H9 (cell line): ENCODE results near the gene TADA2A. TPM values are rescaled to one million over a fixed set of nuclear protein-coding genes. Genes with fewer than 3 reads are reported as not detected.

Source experiments
- DNase-seq: peaks from one replicate; pipeline ENCODE4 v3.0.0-alpha.2; 2017
- H2AFZ ChIP-seq: one replicate; pipeline ENCODE4 v1.6.1; 2013; ENCODE audit warnings: mild to moderate bottlenecking, low read length, control low read depth, moderate library complexity
- H2AK5ac ChIP-seq: 2 replicates; pipeline ENCODE4 v1.6.1; 2013; ENCODE audit warnings: low read length, control low read depth, mixed read lengths; ENCODE audit not compliant: insufficient read length
- H2BK120ac ChIP-seq: one replicate; pipeline ENCODE4 v1.6.1; 2013; ENCODE audit warnings: low read depth, mild to moderate bottlenecking, low read length, control low read depth, inconsistent platforms; ENCODE audit not compliant: poor library complexity, severe bottlenecking
- H2BK12ac ChIP-seq: 2 replicates; pipeline ENCODE4 v1.6.1; 2013; ENCODE audit warnings: low read length, control low read depth, mixed read lengths, low read depth; ENCODE audit not compliant: insufficient read length
- H2BK15ac ChIP-seq: 2 replicates; pipeline ENCODE4 v1.6.1; 2013; ENCODE audit warnings: low read depth, low read length, control low read depth
- H2BK20ac ChIP-seq: one replicate; pipeline ENCODE4 v1.6.1; 2013; ENCODE audit warnings: low read depth, mild to moderate bottlenecking, low read length, control low read depth, inconsistent platforms; ENCODE audit not compliant: poor library complexity, severe bottlenecking
- H2BK5ac ChIP-seq: 2 replicates; pipeline ENCODE4 v1.6.1; 2013; ENCODE audit warnings: low read length, control low read depth, mixed read lengths; ENCODE audit not compliant: insufficient read length
- H3K14ac ChIP-seq: 2 replicates; pipeline ENCODE4 v1.6.1; 2013; ENCODE audit warnings: low read length, control low read depth; ENCODE audit not compliant: insufficient read depth
- H3K18ac ChIP-seq: 2 replicates; pipeline ENCODE4 v1.6.1; 2013; ENCODE audit warnings: low read depth, mild to moderate bottlenecking, mixed read lengths, low read length, control low read depth; ENCODE audit not compliant: insufficient read length
- H3K23ac ChIP-seq: 2 replicates; pipeline ENCODE4 v1.6.1; 2013; ENCODE audit warnings: low read length, control low read depth, mixed read lengths, low read depth; ENCODE audit not compliant: insufficient read length
- H3K23me2 ChIP-seq: 2 replicates; pipeline ENCODE4 v1.6.1; 2013; ENCODE audit warnings: low read depth, mild to moderate bottlenecking, mixed read lengths, low read length, control low read depth; ENCODE audit not compliant: insufficient read length, poor library complexity, severe bottlenecking
- H3K27ac ChIP-seq: 2 replicates; pipeline ENCODE4 v1.5.1; 2013; ENCODE audit warnings: low read length, control low read depth, mixed read lengths, low read depth; ENCODE audit not compliant: insufficient read length
- H3K27me3 ChIP-seq: 2 replicates; pipeline ENCODE4 v1.6.1; 2013; ENCODE audit warnings: low read length, control low read depth, inconsistent platforms; ENCODE audit not compliant: insufficient read depth
- H3K4ac ChIP-seq: 2 replicates; pipeline ENCODE4 v1.6.1; 2013; ENCODE audit warnings: low read depth, mild to moderate bottlenecking, control low read depth, inconsistent platforms, low read length, moderate library complexity
- H3K4me1 ChIP-seq: 2 replicates; pipeline ENCODE4 v1.6.1; 2013; ENCODE audit warnings: low read length, control low read depth, inconsistent platforms; ENCODE audit not compliant: insufficient read depth
- H3K4me2 ChIP-seq: 2 replicates; pipeline ENCODE4 v1.6.1; 2013; ENCODE audit warnings: low read length, control low read depth, mixed read lengths; ENCODE audit not compliant: insufficient read length, insufficient read depth
- H3K56ac ChIP-seq: 2 replicates; pipeline ENCODE4 v1.6.1; 2013; ENCODE audit warnings: low read depth, mild to moderate bottlenecking, mixed read lengths, low read length, control low read depth; ENCODE audit not compliant: insufficient read length
- H3K79me1 ChIP-seq: 2 replicates; pipeline ENCODE4 v1.6.1; 2013; ENCODE audit warnings: low read depth, mild to moderate bottlenecking, moderate library complexity, low read length, control low read depth, inconsistent platforms; ENCODE audit not compliant: insufficient read depth, poor library complexity, severe bottlenecking
- H3K79me2 ChIP-seq: 2 replicates; pipeline ENCODE4 v1.6.1; 2013; ENCODE audit warnings: low read length, control low read depth, inconsistent platforms; ENCODE audit not compliant: insufficient read depth
- H3K9ac ChIP-seq: 2 replicates; pipeline ENCODE4 v1.6.1; 2013; ENCODE audit warnings: low read length, control low read depth, mixed read lengths; ENCODE audit not compliant: insufficient read length; ENCODE audit errors: extremely low read depth
- H3K9me3 ChIP-seq: one replicate; pipeline ENCODE4 v1.6.1; 2013; ENCODE audit warnings: low read depth, low read length, inconsistent platforms; ENCODE audit not compliant: control insufficient read depth
- H3T11ph ChIP-seq: one replicate; pipeline ENCODE4 v1.6.1; 2013; ENCODE audit warnings: mild to moderate bottlenecking, low read length, control low read depth, inconsistent platforms
- H4K20me1 ChIP-seq: one replicate; pipeline ENCODE4 v1.6.1; 2013; ENCODE audit not compliant: control insufficient read depth, insufficient read length, insufficient read depth
- H4K5ac ChIP-seq: 2 replicates; pipeline ENCODE4 v1.6.1; 2013; ENCODE audit warnings: low read depth, mild to moderate bottlenecking, mixed read lengths, low read length, control low read depth; ENCODE audit not compliant: insufficient read length
- H4K8ac ChIP-seq: replicated peaks from 2 replicates; pipeline ENCODE4 v1.6.1; 2013; ENCODE audit warnings: low read length, control low read depth, mixed read lengths, low read depth; ENCODE audit not compliant: insufficient read length
- H4K91ac ChIP-seq: 2 replicates; pipeline ENCODE4 v1.6.1; 2013; ENCODE audit warnings: low read depth, mild to moderate bottlenecking, moderate library complexity, mixed read lengths, low read length, control low read depth; ENCODE audit not compliant: insufficient read length
- H3K27ac Mint-ChIP-seq, 3 experiments: 2 replicates in 2 of 3; 3 replicates in 1 of 3; pipeline ENCODE4 v1.8.0; 2020 to 2021; ENCODE audit warnings: mixed read lengths in 3 of 3, mild to moderate bottlenecking in 1 of 3, moderate library complexity in 1 of 3
- H3K27me3 Mint-ChIP-seq: 2 replicates; pipeline ENCODE4 v1.8.0; 2021; ENCODE audit warnings: low read depth, mild to moderate bottlenecking, moderate library complexity, mixed read lengths
- H3K36me3 Mint-ChIP-seq, 3 experiments: 2 replicates in 2 of 3; 3 replicates in 1 of 3; pipeline ENCODE4 v1.8.0; 2020 to 2021; ENCODE audit warnings: low read depth in 3 of 3, mixed read lengths in 3 of 3; ENCODE audit not compliant: insufficient read depth in 1 of 3
- H3K4me1 Mint-ChIP-seq, 2 experiments: 2 replicates each; pipeline ENCODE4 v1.8.0; 2020; ENCODE audit warnings: mixed read lengths in 2 of 2
- H3K4me3 Mint-ChIP-seq, 2 experiments: 2 replicates in 1 of 2; 3 replicates in 1 of 2; pipeline ENCODE4 v1.8.0; 2020 to 2021; ENCODE audit warnings: mild to moderate bottlenecking in 2 of 2, mixed read lengths in 2 of 2, moderate library complexity in 1 of 2
- H3K9me3 Mint-ChIP-seq, 2 experiments: 2 replicates in 1 of 2; 3 replicates in 1 of 2; pipeline ENCODE4 v1.8.0; 2020; ENCODE audit warnings: mild to moderate bottlenecking in 2 of 2, mixed read lengths in 2 of 2, moderate library complexity in 1 of 2
- CTCF ChIP-seq: fragments of 200-600 bp; sonication (generic); conservative IDR thresholded peaks from 3 replicates; pipeline ENCODE4 v1.8.0; 2021; ENCODE audit warnings: antibody characterized with exemption, mild to moderate bottlenecking
- WGBS: extraction: QIAGEN DNeasy Blood & Tissue Kit; methylation state at CpG from one replicate; pipeline ENCODE4 v1.1.7; 2013; ENCODE audit warnings: missing lambda C conversion rate, low lambda C conversion rate, mixed read lengths; ENCODE audit not compliant: insufficient read length; ENCODE audit errors: extremely low coverage; 5-methylcytosine and 5-hydroxymethylcytosine counted together
- total RNA-seq: library from RNA; stranded (reverse); gene quantifications from 2 replicates; pipeline ENCODE4 v1.2.1, GENCODE V29; 2021

Gene TADA2A
- total RNA-seq, 1 experiment from 2014 or later = 20.9 TPM

DNA sequence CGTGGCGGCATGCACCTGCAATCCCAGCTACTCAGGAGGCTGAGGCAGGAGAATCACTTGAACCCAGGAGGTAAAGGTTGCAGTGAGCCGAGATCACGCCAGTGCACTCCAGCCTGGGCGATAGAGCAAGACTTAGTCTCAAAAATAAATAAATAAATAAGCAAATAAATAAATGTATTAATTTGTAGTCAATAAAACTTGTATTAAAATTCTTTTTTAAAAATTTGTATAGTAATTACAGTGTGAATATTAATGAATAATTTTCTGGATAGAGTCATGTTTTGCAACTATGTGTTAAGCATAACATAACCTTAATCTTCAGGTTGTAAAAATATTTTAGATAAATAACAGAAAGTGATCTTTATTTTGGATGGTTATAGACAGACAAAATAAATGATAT lies 55.8 kb downstream of the TADA2A start:
- Histone ChIP-seq H3K79me2 (no peaks in the 10 kb centered on the region), H2AK5ac (no peak overlapping the region), H3T11ph (no peak overlapping the region), H2BK12ac (no peak overlapping the region), H4K5ac (no peak overlapping the region), H3K18ac (no peak overlapping the region), H2BK120ac (no peak overlapping the region), H3K9me3 (no peaks in the 10 kb centered on the region), H4K20me1 (no peaks in the 10 kb centered on the region), H3K27me3 (no peaks in the 10 kb centered on the region), H3K23me2 (no peaks in the 10 kb centered on the region), H4K8ac (no peak overlapping the region), H3K23ac (no peak overlapping the region), H2AFZ (no peak overlapping the region), H3K79me1 (no peaks in the 10 kb centered on the region), H4K91ac (no peak overlapping the region), H3K14ac (no peak overlapping the region), H2BK20ac (no peak overlapping the region), H3K4ac (no peak overlapping the region), H2BK5ac (no peak overlapping the region), H3K9ac (no peak overlapping the region), H3K4me2 (no peak overlapping the region), H3K56ac (no peak overlapping the region), H3K27ac (no peak overlapping the region), H3K4me1 (no peaks in the 10 kb centered on the region), H2BK15ac (no peak overlapping the region)
- H3K27me3 Mint-ChIP-seq = no peaks in the 10 kb centered on the region
- peaks cover 7 to 38% (median 36%) of the 10 kb centered on the region in 3 experiments; a peak in 6 of 7 replicates for H3K36me3 Mint-ChIP-seq
- no peaks in the 10 kb centered on the region for H3K9me3 Mint-ChIP-seq
- TF ChIP-seq CTCF = no peak
- WGBS = no CpG with 5 or more reads among the region's 5 CpGs
- no peak for DNase-seq
- H3K27ac Mint-ChIP-seq = no peak overlapping the region
- no peak overlapping the region for H3K4me3 Mint-ChIP-seq
- H3K4me1 Mint-ChIP-seq = no peaks in the 10 kb centered on the region
